ENCODE results near the gene IFNE. TPM values are rescaled to one million over a fixed set of nuclear protein-coding genes. Genes with fewer than 3 reads are reported as not detected.

IFNE gene
- total RNA-seq, 1 experiment from 2014 or later = 0.96 TPM

GRCh38 chr9:21470126-21470525 is 12.0 kb downstream of the IFNE start (continued):
- no peak for TF ChIP-seq CTCF (IDR thresholded peaks at IDR 0.05 in 2 of 3, conservative IDR thresholded peaks at IDR 0.05 in 1 of 3; ENCODE audit: borderline replicate concordance in 1 of 3, insufficient read depth in 1 of 3, low read depth in 2 of 3, low read length in 2 of 3)

- Histone ChIP-seq H3K36me3 (ENCODE audit: control insufficient read depth in 1 of 2, insufficient read depth in 2 of 2, low read length in 2 of 2) (no peaks in the 10 kb centered on the region), H3K9me2 (ENCODE audit: insufficient read depth) (no peaks in the 10 kb centered on the region), H2AFZ (ENCODE audit: low read depth, low read length, poor library complexity, severe bottlenecking) (peak overlapping the region; percentile 77), H4K20me1 (ENCODE audit: insufficient read depth) (no peaks in the 10 kb centered on the region), H3K9ac (ENCODE audit: low read length) (no peak overlapping the region), H3K9me3 (ENCODE audit: control insufficient read depth in 1 of 2, insufficient read depth in 1 of 2, low read depth in 1 of 2, low read length in 2 of 2) (peaks cover 3 to 7% of the 10 kb centered on the region in 2 experiments; a peak in 2 of 4 replicates), H3K4me3 (replicated peaks in 1 of 2; ENCODE audit: low read depth in 1 of 2, low read length in 2 of 2) (no peak overlapping the region), H3K27ac (ENCODE audit: low read depth, low read length) (no peak overlapping the region), H3K4me2 (ENCODE audit: low read length) (no peak overlapping the region), H3K4me1 (ENCODE audit: control insufficient read depth in 1 of 2, insufficient read depth in 2 of 2, low read length in 2 of 2) (0 out of 4 replicates have a peak, but pooled peaks cover 0 to 3% of the 10 kb centered on the region in 2 experiments), H3K27me3 (ENCODE audit: insufficient read depth, low read length) (no peaks in the 10 kb centered on the region), H3K79me2 (ENCODE audit: insufficient read depth, low read length) (no peaks in the 10 kb centered on the region)
- ChIA-PET CTCF (interaction anchor here (0.6 to 2.0 kb wide), 31 partner anchors 8 to 986 kb away, joined by 3 to 25 read pairs (median 4); partner anchors contain the start of gene KLHL9), POLR2A (interaction anchor here (0.9 to 1.1 kb wide), 5 partner anchors 54 to 336 kb away, joined by 3 read pairs; partner anchors contain the start of gene MTAP), RAD21 (ENCODE audit: low non-redundant PET in 1 of 2, low total read pairs in 2 of 2, uncharacterized antibody in 2 of 2, unreplicated experiment in 2 of 2) (interaction anchor here in 1 of 2 experiments (1.0 kb wide), 1 partner anchor 323 kb away, joined by 6 read pairs; no protein-coding TSS in a partner anchor)
- no TSS peak for BruUV-seq (replicated peaks)
- ATAC-seq (peak; percentile 89), DNase-seq (ENCODE audit: low read depth, low spot score) (peak; percentile 61)
- intact Hi-C loops (cut with micrococcal nuclease) = loop anchor here (2.0 to 5.0 kb wide), 2 partner anchors 51 to 323 kb away; no protein-coding TSS in a partner anchor
- TF ChIP-seq SP1 (IDR thresholded peaks at IDR 0.05; ENCODE audit: low read depth) (0 out of 2 replicates have a peak, but pooled peaks have one; percentile 15), REST (IDR thresholded peaks at IDR 0.05; ENCODE audit: low read depth) (no peak), ZBTB33 (IDR thresholded peaks at IDR 0.05; ENCODE audit: extremely low read depth, insufficient replicate concordance, low read length) (no peak), SRF (IDR thresholded peaks at IDR 0.05; ENCODE audit: low read depth) (0 out of 2 replicates have a peak, but pooled peaks have one; percentile 29), MAX (IDR thresholded peaks at IDR 0.05) (peak; percentile 34; the same call in 1 of the 2 replicates), RAD21 (IDR thresholded peaks at IDR 0.05; ENCODE audit: low read depth) (peak; percentile 85), ZFX (IDR thresholded peaks at IDR 0.05) (no peak), ELF1 (IDR thresholded peaks at IDR 0.05; ENCODE audit: borderline replicate concordance, low read depth) (no peak), CBX3 (IDR thresholded peaks at IDR 0.05; ENCODE audit: low read depth) (peak; percentile 78; the same call in 1 of the 2 replicates), CTCF (IDR thresholded peaks at IDR 0.05 in 2 of 3, conservative IDR thresholded peaks at IDR 0.05 in 1 of 3; ENCODE audit: borderline replicate concordance in 1 of 3, insufficient read depth in 1 of 3, low read depth in 2 of 3, low read length in 2 of 3) (peak; percentile 71 to 75 (median 75); a peak in 5 of 6 replicates)
Observed at GRCh38 chr9:21465859-21466518, 16.1 kb downstream of the IFNE start.

Data from HCT116 (cell line).